CD4-positive, alpha-beta memory T cell (primary cell): ENCODE measurements around the gene TMPRSS11F. TPM values are rescaled to one million over a fixed set of nuclear protein-coding genes. Genes with fewer than 3 reads are reported as not detected.

Experiments used
- CTCF ChIA-PET: fragments of 350-600 bp; sonication (Branson Sonifier 250); formaldehyde crosslinking; loops from one replicate; lab custom pipeline; 2021; ENCODE audit warnings: inconsistent platforms; ENCODE audit not compliant: partially characterized antibody; lab: Charles Lee
- POLR2A ChIA-PET: fragments of 350-600 bp; sonication (Branson Sonifier 250); formaldehyde crosslinking; loops from one replicate; lab custom pipeline; 2021; ENCODE audit not compliant: partially characterized antibody; lab: Charles Lee
- DNase-seq, 5 donors: peaks; one replicate each; pipeline versions ENCODE4 v3.0.0 to v3.0.0-alpha.2; 2020 to 2022; ENCODE audit warnings: mixed read lengths in 1 of 5
- H3K27ac ChIP-seq: one replicate; pipeline ENCODE4 v1.7.0; 2013; ENCODE audit warnings: low read depth, low read length
- H3K27me3 ChIP-seq: 2 replicates; pipeline ENCODE4 v1.7.0; 2013; ENCODE audit warnings: mild to moderate bottlenecking, low read length, moderate library complexity; ENCODE audit not compliant: insufficient read depth
- H3K36me3 ChIP-seq: 2 replicates; pipeline ENCODE4 v1.7.0; 2013; ENCODE audit warnings: mild to moderate bottlenecking, low read length, moderate library complexity; ENCODE audit not compliant: insufficient read depth
- H3K4me1 ChIP-seq: 2 replicates; pipeline ENCODE4 v1.7.0; 2013; ENCODE audit warnings: mild to moderate bottlenecking, low read length, moderate library complexity; ENCODE audit not compliant: insufficient read depth
- H3K4me3 ChIP-seq, 2 donors: one replicate each; pipeline ENCODE4 v1.7.0; 2013; ENCODE audit warnings: low read length in 2 of 2, mild to moderate bottlenecking in 1 of 2
- H3K9me3 ChIP-seq, 2 donors: one replicate each; pipeline ENCODE4 v1.7.0; 2013; ENCODE audit warnings: low read length in 2 of 2, control low read depth in 1 of 2; ENCODE audit not compliant: control insufficient read depth in 1 of 2
- H3K27ac Mint-ChIP-seq, 7 donors: one replicate each; pipeline ENCODE4 v1.8.0; 2020 to 2021; ENCODE audit warnings: mixed read lengths in 7 of 7, mild to moderate bottlenecking in 6 of 7, inconsistent platforms in 3 of 7, moderate library complexity in 3 of 7
- H3K27me3 Mint-ChIP-seq, 2 donors: one replicate each; pipeline ENCODE4 v1.8.0; 2020 to 2021; ENCODE audit warnings: mixed read lengths in 2 of 2
- H3K36me3 Mint-ChIP-seq, 2 donors: one replicate each; pipeline ENCODE4 v1.8.0; 2020 to 2021; ENCODE audit warnings: mixed read lengths in 2 of 2, inconsistent platforms in 1 of 2, mild to moderate bottlenecking in 1 of 2
- H3K4me1 Mint-ChIP-seq, 4 donors: one replicate each; pipeline ENCODE4 v1.8.0; 2020 to 2021; ENCODE audit warnings: mixed read lengths in 4 of 4, mild to moderate bottlenecking in 1 of 4
- H3K4me3 Mint-ChIP-seq, 8 donors: one replicate each; pipeline ENCODE4 v1.8.0; 2020 to 2021; ENCODE audit warnings: mixed read lengths in 8 of 8, mild to moderate bottlenecking in 7 of 8, moderate library complexity in 6 of 8, inconsistent platforms in 3 of 8
- H3K9me3 Mint-ChIP-seq, 8 donors: one replicate each; pipeline ENCODE4 v1.8.0; 2020 to 2021; ENCODE audit warnings: mixed read lengths in 8 of 8, mild to moderate bottlenecking in 5 of 8, inconsistent platforms in 3 of 8, moderate library complexity in 1 of 8
- intact Hi-C: fragments of 100-400 bp; cut with micrococcal nuclease; formaldehyde crosslinking; loops from one replicate; pipeline ENCODE4 v1.15.1; 2023
- polyA plus RNA-seq, 2 donors: library from polyadenylated mRNA; unstranded; fragments of 300-500 nt; fragmentation: Illumina TruSeq; gene quantifications; one replicate each; pipeline ENCODE4 v1.2.3, GENCODE V29; 2021
- total RNA-seq, 2 experiments: library from RNA; stranded (reverse); gene quantifications; one replicate each; pipeline ENCODE4 v1.2.3, GENCODE V29; 2021

Gene TMPRSS11F
- total and polyA plus RNA-seq, 4 experiments from 2014 or later: not detected

DNA sequence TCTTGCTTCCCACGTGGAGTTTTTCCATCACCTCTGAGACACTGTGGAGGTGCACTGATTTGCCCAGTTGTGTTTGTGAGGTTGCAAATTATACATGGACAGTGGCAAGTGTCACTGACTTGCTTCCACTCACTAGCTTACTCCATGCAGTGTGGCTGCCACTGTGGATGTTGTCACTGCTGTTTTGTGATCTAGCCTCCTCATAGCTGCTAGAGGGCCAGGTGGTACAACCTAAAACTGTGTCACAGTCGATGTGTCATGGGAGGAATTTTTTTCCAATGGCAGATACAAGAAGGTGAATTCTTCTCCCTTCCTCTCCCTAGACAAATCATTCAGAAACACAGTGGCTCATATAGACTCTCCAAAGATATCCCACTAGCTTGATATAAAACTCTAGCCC lies 37.5 kb upstream of the TMPRSS11F start:
- no peaks in the 10 kb centered on the region for H3K4me1 Mint-ChIP-seq
- CTCF ChIA-PET: no interaction called here
- DNase-seq: no peak
- H3K4me3 Mint-ChIP-seq: no peak overlapping the region
- Histone ChIP-seq H3K27me3 (no peaks in the 10 kb centered on the region), H3K27ac (no peak overlapping the region), H3K36me3 (no peaks in the 10 kb centered on the region), H3K4me1 (no peaks in the 10 kb centered on the region), H3K9me3 (no peaks in the 10 kb centered on the region), H3K4me3 (no peak overlapping the region)
- POLR2A ChIA-PET: no interaction called here
- H3K27me3 Mint-ChIP-seq: peaks cover 4 to 7% of the 10 kb centered on the region in 2 donors
- H3K9me3 Mint-ChIP-seq: peaks cover 0 to 2% (median 0%) of the 10 kb centered on the region in 8 donors
- H3K36me3 Mint-ChIP-seq: no peaks in the 10 kb centered on the region
- no peak overlapping the region for H3K27ac Mint-ChIP-seq
- intact Hi-C loops: no loop called here

GRCh38 chr4:68163754-68164153 lies 34.1 kb upstream of the TMPRSS11F start:
- H3K4me1 Mint-ChIP-seq: no peaks in the 10 kb centered on the region
- Histone ChIP-seq H3K36me3 (no peaks in the 10 kb centered on the region), H3K4me1 (no peaks in the 10 kb centered on the region), H3K27ac (no peak overlapping the region), H3K27me3 (no peaks in the 10 kb centered on the region), H3K4me3 (no peak overlapping the region), H3K9me3 (no peaks in the 10 kb centered on the region)
- no peak overlapping the region for H3K4me3 Mint-ChIP-seq
- peaks cover 0 to 2% (median 0%) of the 10 kb centered on the region in 8 donors for H3K9me3 Mint-ChIP-seq
- peaks cover 4 to 9% of the 10 kb centered on the region in 2 donors for H3K27me3 Mint-ChIP-seq
- CTCF ChIA-PET: no interaction called here
- no peaks in the 10 kb centered on the region for H3K36me3 Mint-ChIP-seq
- H3K27ac Mint-ChIP-seq: no peak overlapping the region
- intact Hi-C loops: no loop called here
- no peak for DNase-seq
- POLR2A ChIA-PET: no interaction called here

DNA sequence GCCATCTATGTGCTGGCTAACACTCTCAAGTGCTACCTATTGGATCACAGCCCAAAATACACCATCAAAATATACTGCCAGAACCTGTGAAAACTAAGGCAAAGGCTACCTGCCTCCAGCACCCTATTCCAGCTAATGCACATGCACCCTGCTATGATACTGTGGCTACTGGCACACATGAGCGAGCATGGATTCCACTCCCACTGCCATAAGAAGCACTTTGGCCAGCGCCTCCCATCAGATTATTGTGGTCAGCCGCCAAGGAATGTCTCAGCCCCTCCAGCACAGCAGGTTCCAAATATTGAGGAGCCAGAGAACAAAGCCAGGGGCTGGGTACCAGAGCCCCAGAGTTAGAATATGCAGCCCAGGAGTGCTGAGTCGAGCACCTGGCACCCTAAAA lies 32.5 kb upstream of the TMPRSS11F start:
- no peaks in the 10 kb centered on the region for H3K4me1 Mint-ChIP-seq
- Histone ChIP-seq H3K27ac (no peak overlapping the region), H3K9me3 (no peaks in the 10 kb centered on the region), H3K36me3 (no peaks in the 10 kb centered on the region), H3K27me3 (no peaks in the 10 kb centered on the region), H3K4me3 (no peak overlapping the region), H3K4me1 (no peaks in the 10 kb centered on the region)
- H3K27me3 Mint-ChIP-seq: peaks cover 2 to 9% of the 10 kb centered on the region in 2 donors
- H3K36me3 Mint-ChIP-seq: no peaks in the 10 kb centered on the region
- CTCF ChIA-PET: no interaction called here
- DNase-seq: no peak
- peaks cover 0 to 2% (median 0%) of the 10 kb centered on the region in 8 donors for H3K9me3 Mint-ChIP-seq
- no peak overlapping the region for H3K27ac Mint-ChIP-seq
- H3K4me3 Mint-ChIP-seq: no peak overlapping the region
- POLR2A ChIA-PET: no interaction called here
- intact Hi-C loops: no loop called here

- H3K4me1 Mint-ChIP-seq: no peaks in the 10 kb centered on the region
- Histone ChIP-seq H3K4me3 (no peak overlapping the region), H3K27me3 (no peaks in the 10 kb centered on the region), H3K9me3 (no peaks in the 10 kb centered on the region), H3K4me1 (no peaks in the 10 kb centered on the region), H3K36me3 (no peaks in the 10 kb centered on the region), H3K27ac (no peak overlapping the region)
- peaks cover 0 to 2% of the 10 kb centered on the region in 2 donors for H3K27me3 Mint-ChIP-seq
- ChIA-PET POLR2A (no interaction called here), CTCF (no interaction called here)
- no peak for DNase-seq
- no peak overlapping the region for H3K4me3 Mint-ChIP-seq
- no peak overlapping the region for H3K27ac Mint-ChIP-seq
- intact Hi-C loops: no loop called here
- H3K36me3 Mint-ChIP-seq: no peaks in the 10 kb centered on the region
- H3K9me3 Mint-ChIP-seq: peaks cover 0 to 2% (median 0%) of the 10 kb centered on the region in 8 donors
Measured at GRCh38 chr4:68152411-68152810, 22.7 kb upstream of the TMPRSS11F start.

- no peaks in the 10 kb centered on the region for H3K9me3 ChIP-seq
- POLR2A ChIA-PET: no interaction called here
- no peaks in the 10 kb centered on the region for H3K27me3 ChIP-seq
- no peaks in the 10 kb centered on the region for H3K4me1 Mint-ChIP-seq
- H3K9me3 Mint-ChIP-seq: peaks cover 0 to 5% (median 0%) of the 10 kb centered on the region in 8 donors
- no peaks in the 10 kb centered on the region for H3K4me1 ChIP-seq
- H3K27me3 Mint-ChIP-seq: no peaks in the 10 kb centered on the region
- H3K27ac ChIP-seq: no peak overlapping the region
- H3K36me3 Mint-ChIP-seq: no peaks in the 10 kb centered on the region
- H3K4me3 Mint-ChIP-seq: no peak overlapping the region
- CTCF ChIA-PET: no interaction called here
- no peak overlapping the region for H3K27ac Mint-ChIP-seq
- no peak for DNase-seq
- H3K36me3 ChIP-seq: no peaks in the 10 kb centered on the region
- intact Hi-C loops: no loop called here
- H3K4me3 ChIP-seq: no peak overlapping the region
Measured at GRCh38 chr4:68148800-68149685, 19.4 kb upstream of the TMPRSS11F start.

DNA sequence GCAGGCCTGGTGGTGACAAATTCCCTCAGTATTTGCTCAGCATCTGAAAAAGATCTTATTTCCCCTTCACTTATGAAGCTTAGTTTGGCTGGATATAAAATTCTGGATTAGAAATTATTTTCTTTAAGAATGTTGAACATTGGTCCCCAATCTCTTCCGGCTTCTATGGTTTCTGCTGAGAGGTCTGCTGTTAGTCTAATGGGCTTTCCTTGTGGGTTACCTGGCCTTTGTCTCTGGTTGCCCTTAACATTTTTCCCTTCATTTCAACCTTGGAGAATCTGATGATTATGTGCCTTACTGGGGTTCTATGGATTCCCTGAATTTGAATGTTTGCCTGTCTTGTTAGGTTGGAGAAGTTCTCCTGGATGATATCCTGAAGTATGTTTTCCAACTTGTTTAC lies 17.4 kb upstream of the TMPRSS11F start:
- intact Hi-C loops: no loop called here

GRCh38 chr4:68145261-68145660 lies 15.6 kb upstream of the TMPRSS11F start:
- Mint-ChIP-seq H3K9me3 (peaks cover 0 to 5% (median 0%) of the 10 kb centered on the region in 8 donors), H3K27me3 (no peaks in the 10 kb centered on the region), H3K27ac (no peak overlapping the region), H3K36me3 (no peaks in the 10 kb centered on the region), H3K4me1 (no peaks in the 10 kb centered on the region), H3K4me3 (no peak overlapping the region)
- ChIA-PET CTCF (no interaction called here), POLR2A (no interaction called here)
- intact Hi-C loops: no loop called here
- no peak for DNase-seq
- no peak overlapping the region for H3K27ac ChIP-seq
- no peak overlapping the region for H3K4me3 ChIP-seq
- no peaks in the 10 kb centered on the region for H3K9me3 ChIP-seq
- no peaks in the 10 kb centered on the region for H3K36me3 ChIP-seq
- H3K4me1 ChIP-seq: no peaks in the 10 kb centered on the region
- no peaks in the 10 kb centered on the region for H3K27me3 ChIP-seq

More for the DNA sequence above, 17.4 kb upstream of the TMPRSS11F start:
- H3K9me3 ChIP-seq: no peaks in the 10 kb centered on the region
- CTCF ChIA-PET: no interaction called here
- H3K27me3 ChIP-seq: no peaks in the 10 kb centered on the region
- no peak overlapping the region for H3K4me3 ChIP-seq
- no peaks in the 10 kb centered on the region for H3K4me1 ChIP-seq
- POLR2A ChIA-PET: no interaction called here
- DNase-seq: no peak
- Mint-ChIP-seq H3K27ac (no peak overlapping the region), H3K27me3 (no peaks in the 10 kb centered on the region), H3K4me1 (no peaks in the 10 kb centered on the region), H3K9me3 (peaks cover 0 to 5% (median 0%) of the 10 kb centered on the region in 8 donors), H3K4me3 (no peak overlapping the region), H3K36me3 (no peaks in the 10 kb centered on the region)
- H3K27ac ChIP-seq: no peak overlapping the region
- H3K36me3 ChIP-seq: no peaks in the 10 kb centered on the region
